Ascending aorta (tissue), 2 donors: Measurements from ENCODE around the gene TRIM9. TPM values are rescaled to one million over a fixed set of nuclear protein-coding genes. Genes with fewer than 3 reads are reported as not detected.

ENCODE experiments used
- DNase-seq, 2 donors: peaks; one replicate each; pipeline ENCODE4 v3.0.0-alpha.2; 2019; ENCODE audit warnings: low spot score in 2 of 2
- H3K27ac ChIP-seq, 2 donors: fragments of 200-600 bp; sonication (generic); one replicate each; pipeline ENCODE4 v1.5.1; 2016 to 2017; ENCODE audit warnings: mild to moderate bottlenecking in 1 of 2
- H3K27me3 ChIP-seq: fragments of 200-600 bp; sonication (generic); one replicate; pipeline ENCODE4 v1.5.1; 2017
- H3K36me3 ChIP-seq, 2 donors: fragments of 200-600 bp; sonication (generic); one replicate each; pipeline ENCODE4 v1.5.1; 2016
- H3K4me1 ChIP-seq, 2 donors: fragments of 200-600 bp; sonication (generic); one replicate each; pipeline ENCODE4 v1.5.1; 2016 to 2017; ENCODE audit warnings: mild to moderate bottlenecking in 1 of 2
- H3K4me3 ChIP-seq, 2 donors: fragments of 200-600 bp; sonication (generic); one replicate each; pipeline ENCODE4 v1.5.1; 2016 to 2017; ENCODE audit warnings: mild to moderate bottlenecking in 1 of 2
- H3K9me3 ChIP-seq, 2 donors: fragments of 200-600 bp; sonication (generic); one replicate each; pipeline ENCODE4 v1.5.1; 2016
- CTCF ChIP-seq, 3 experiments: fragments of 200-600 bp in 2 of 3; fragments of 450-650 bp in 1 of 3; sonication (generic) in 2 of 3; IDR thresholded peaks; one replicate each; pipeline ENCODE4 v1.5.1; 2016 to 2019; ENCODE audit warnings: antibody characterized with exemption in 3 of 3, mild to moderate bottlenecking in 1 of 3, moderate library complexity in 1 of 3
- intact Hi-C: fragments of 100-400 bp; cut with DNase I; formaldehyde crosslinking; loops from one replicate; pipeline ENCODE4 v1.15.1; 2023
- total RNA-seq: library from RNA; depleted of rRNA; stranded (reverse); fragments of >200 nt; gene quantifications from one replicate; pipeline ENCODE4 v1.1.0, GENCODE V29; 2016

The TRIM9 gene
- total RNA-seq, 1 donor from 2014 or later = 4.2 TPM

- H3K27ac ChIP-seq = no peak overlapping the region
- intact Hi-C loops = no loop called here
Observed at GRCh38 chr14:51117593-51117992, 22.7 kb upstream of the TRIM9 start.

DNA sequence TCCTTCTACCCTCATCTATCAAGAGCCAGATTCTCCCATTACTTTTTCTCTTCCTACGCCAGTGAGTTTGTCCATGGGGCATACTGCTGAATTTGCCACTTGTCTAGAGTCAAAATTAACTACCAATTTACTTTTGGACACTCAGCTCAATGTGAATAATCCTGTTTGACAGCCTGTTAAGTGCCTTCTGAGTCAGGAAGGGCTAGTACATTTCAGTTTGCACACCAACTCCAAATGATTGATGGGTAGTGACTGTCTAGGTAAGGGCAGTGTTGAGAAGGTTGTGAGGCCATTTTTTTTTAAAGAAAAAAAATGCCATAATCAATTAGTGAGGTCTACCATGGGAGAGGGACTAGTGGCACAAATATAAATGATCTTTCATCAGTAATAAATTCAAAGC, 21.8 kb upstream of the TRIM9 start:
- Histone ChIP-seq H3K36me3 (no peaks in the 10 kb centered on the region), H3K27me3 (no peaks in the 10 kb centered on the region), H3K27ac (no peak overlapping the region), H3K9me3 (no peaks in the 10 kb centered on the region), H3K4me1 (no peaks in the 10 kb centered on the region), H3K4me3 (no peak overlapping the region)
- intact Hi-C loops = no loop called here
- TF ChIP-seq CTCF (IDR thresholded peaks at IDR 0.05) = no peak
- no peak for DNase-seq

More at GRCh38 chr14:51117593-51117992, 22.7 kb upstream of the TRIM9 start:
- H3K4me3 ChIP-seq = no peak overlapping the region
- no peaks in the 10 kb centered on the region for H3K36me3 ChIP-seq
- TF ChIP-seq CTCF (IDR thresholded peaks at IDR 0.05) = no peak
- DNase-seq = no peak
- no peaks in the 10 kb centered on the region for H3K9me3 ChIP-seq
- no peaks in the 10 kb centered on the region for H3K4me1 ChIP-seq
- no peaks in the 10 kb centered on the region for H3K27me3 ChIP-seq

DNA sequence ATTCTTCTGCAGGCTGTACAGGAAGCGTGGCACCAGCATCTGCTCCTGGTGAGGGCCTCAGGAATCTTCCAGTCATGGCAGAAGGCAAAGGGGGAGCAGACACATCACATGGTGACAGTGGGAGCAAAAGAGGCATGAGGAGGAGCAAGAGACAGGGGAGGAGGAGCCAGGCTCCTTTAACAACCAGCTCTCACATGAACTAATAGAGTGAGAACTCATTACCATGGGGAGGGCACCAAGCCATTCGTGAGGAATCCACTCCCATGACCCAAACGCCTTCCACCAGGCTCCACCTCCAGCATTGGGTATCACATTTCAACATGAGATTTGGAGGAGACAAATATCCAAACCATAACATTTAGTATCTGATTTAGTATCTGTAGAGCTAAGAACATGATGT, 14.7 kb upstream of the TRIM9 start:
- Histone ChIP-seq H3K9me3 (no peaks in the 10 kb centered on the region), H3K4me1 (no peaks in the 10 kb centered on the region), H3K27me3 (no peaks in the 10 kb centered on the region), H3K36me3 (no peaks in the 10 kb centered on the region), H3K4me3 (no peak overlapping the region), H3K27ac (no peak overlapping the region)
- intact Hi-C loops = no loop called here
- DNase-seq = no peak
- no peak for TF ChIP-seq CTCF (IDR thresholded peaks at IDR 0.05)

DNA sequence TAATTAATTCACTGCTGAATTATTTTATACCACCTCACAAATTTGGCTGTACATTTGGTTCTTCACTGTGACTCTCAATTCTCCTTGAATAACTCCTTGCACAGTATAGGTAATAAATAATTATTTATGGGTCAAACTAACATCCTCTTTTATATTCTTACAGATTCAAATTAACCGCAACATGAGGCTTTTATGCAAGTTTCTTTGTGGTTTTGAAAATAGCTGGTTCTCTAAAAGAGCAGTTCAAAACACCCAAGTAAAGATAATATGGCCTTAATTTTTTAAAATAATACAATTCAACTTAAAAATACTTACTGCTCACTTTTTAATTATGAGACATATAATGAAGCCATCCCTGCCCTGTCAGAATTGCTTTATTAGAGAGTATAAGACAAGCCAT, 12.9 kb upstream of the TRIM9 start:
- H3K27me3 ChIP-seq = no peaks in the 10 kb centered on the region
- no peak for DNase-seq
- H3K4me1 ChIP-seq = no peaks in the 10 kb centered on the region
- no peak for TF ChIP-seq CTCF (IDR thresholded peaks at IDR 0.05)
- H3K27ac ChIP-seq = no peak overlapping the region
- intact Hi-C loops = no loop called here
- no peaks in the 10 kb centered on the region for H3K9me3 ChIP-seq
- no peak overlapping the region for H3K4me3 ChIP-seq
- no peaks in the 10 kb centered on the region for H3K36me3 ChIP-seq

DNA sequence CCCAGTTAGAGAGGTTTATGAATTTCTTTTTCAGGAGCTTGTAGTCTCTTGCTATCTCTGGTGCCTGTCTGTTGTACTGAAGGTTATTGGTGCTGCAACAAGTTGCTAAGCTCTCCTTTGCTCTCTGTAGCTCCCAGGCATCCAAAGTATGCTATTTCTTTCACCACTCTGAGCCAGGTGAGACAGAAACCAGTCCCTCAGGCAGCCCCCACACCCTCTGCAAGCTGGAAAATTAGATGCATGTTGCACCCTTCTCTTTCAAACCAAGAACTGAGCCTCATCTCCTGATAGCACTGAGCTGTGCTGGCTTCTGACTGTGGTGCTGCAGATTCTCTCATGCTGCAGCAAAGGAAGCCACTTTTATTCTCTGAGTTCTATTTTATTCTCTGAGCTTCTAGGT, 9.6 kb upstream of the TRIM9 start:
- DNase-seq = no peak
- Histone ChIP-seq H3K4me1 (no peaks in the 10 kb centered on the region), H3K4me3 (no peak overlapping the region), H3K27ac (no peak overlapping the region), H3K36me3 (no peaks in the 10 kb centered on the region), H3K27me3 (no peaks in the 10 kb centered on the region), H3K9me3 (no peaks in the 10 kb centered on the region)
- intact Hi-C loops = no loop called here
- no peak for TF ChIP-seq CTCF (IDR thresholded peaks at IDR 0.05)

GRCh38 chr14:51097287-51097686, 2.4 kb upstream of the TRIM9 start:
- intact Hi-C loops = loop anchor here (5.0 kb wide), 1 partner anchor 135 kb away; no protein-coding TSS in a partner anchor
- TF ChIP-seq CTCF (IDR thresholded peaks at IDR 0.05) = no peak

More at GRCh38 chr14:51097287-51097686, 2.4 kb upstream of the TRIM9 start:
- H3K9me3 ChIP-seq = no peaks in the 10 kb centered on the region
- no peaks in the 10 kb centered on the region for H3K36me3 ChIP-seq
- DNase-seq = no peak
- H3K27me3 ChIP-seq = no peaks in the 10 kb centered on the region
- H3K4me3 ChIP-seq = no peak overlapping the region
- peaks cover 6 to 14% of the 10 kb centered on the region in 2 donors for H3K4me1 ChIP-seq
- H3K27ac ChIP-seq = no peak overlapping the region
